ENCODE results near the gene ELFN2. TPM values are rescaled to one million over a fixed set of nuclear protein-coding genes. Genes with fewer than 3 reads are reported as not detected.
"Not testable (repeated sequence)": the region's sequence is repeated elsewhere in the genome, so short reads cannot be mapped to it uniquely, and the experiment has no call there.

Gene ELFN2
- total RNA-seq, 2 experiments from 2014 or later: 0.63 to 1.8 TPM

- intact Hi-C loops (cut with micrococcal nuclease; ENCODE audit: unreplicated experiment): no loop called here
- DNase-seq (ENCODE audit: low spot score): no peak
- no peak for TF ChIP-seq EZH2phosphoT487 (IDR thresholded peaks at IDR 0.05; ENCODE audit: borderline replicate concordance, low read depth, low read length)
- TF ChIP-seq CTCF (conservative IDR thresholded peaks at IDR 0.05; ENCODE audit: low read length): no peak
- H3K4me2 ChIP-seq (ENCODE audit: low read length): no peak overlapping the region
- H3K4me3 ChIP-seq (ENCODE audit: low read depth, low read length, poor library complexity, severe bottlenecking): no peak overlapping the region
- no peaks in the 10 kb centered on the region for H3K36me3 ChIP-seq (ENCODE audit: insufficient read depth, low read length)
- CTCF ChIA-PET (ENCODE audit: unreplicated experiment): no interaction called here
- no peak overlapping the region for H3K27ac ChIP-seq (ENCODE audit: low read depth, low read length, poor library complexity, severe bottlenecking)
- H3K9me2 ChIP-seq (ENCODE audit: insufficient read depth, low read length): no peaks in the 10 kb centered on the region
- BruUV-seq (replicated peaks): no TSS peak
- H3K9me3 ChIP-seq (ENCODE audit: low read length): no peaks in the 10 kb centered on the region
- no peak overlapping the region for H2AFZ ChIP-seq (ENCODE audit: low read length)
- POLR2A ChIA-PET: no interaction called here
- no peaks in the 10 kb centered on the region for H4K20me1 ChIP-seq (ENCODE audit: insufficient read depth, low read length)
- no peaks in the 10 kb centered on the region for H3K4me1 ChIP-seq (ENCODE audit: insufficient read depth, low read length, poor library complexity, severe bottlenecking)
- H3K79me2 ChIP-seq (ENCODE audit: insufficient read depth, low read depth, low read length): no peaks in the 10 kb centered on the region
Observed at GRCh38 chr22:37401401-37402183, 25.7 kb downstream of the ELFN2 start.

GRCh38 chr22:37400719-37401118 is 26.6 kb downstream of the ELFN2 start:
- no peak overlapping the region for H3K4me2 ChIP-seq (ENCODE audit: low read length)
- ChIA-PET CTCF (ENCODE audit: unreplicated experiment) (no interaction called here), POLR2A (no interaction called here)
- DNase-seq (ENCODE audit: low spot score): no peak
- H3K36me3 ChIP-seq (ENCODE audit: insufficient read depth, low read length): no peaks in the 10 kb centered on the region
- no peaks in the 10 kb centered on the region for H3K4me1 ChIP-seq (ENCODE audit: insufficient read depth, low read length, poor library complexity, severe bottlenecking)
- no TSS peak for BruUV-seq (replicated peaks)
- no peaks in the 10 kb centered on the region for H4K20me1 ChIP-seq (ENCODE audit: insufficient read depth, low read length)
- TF ChIP-seq CTCF (conservative IDR thresholded peaks at IDR 0.05; ENCODE audit: low read length) (no peak), EZH2phosphoT487 (IDR thresholded peaks at IDR 0.05; ENCODE audit: borderline replicate concordance, low read depth, low read length) (no peak)
- no peak overlapping the region for H3K27ac ChIP-seq (ENCODE audit: low read depth, low read length, poor library complexity, severe bottlenecking)
- no peaks in the 10 kb centered on the region for H3K9me3 ChIP-seq (ENCODE audit: low read length)
- no peaks in the 10 kb centered on the region for H3K79me2 ChIP-seq (ENCODE audit: insufficient read depth, low read depth, low read length)
- H3K4me3 ChIP-seq (ENCODE audit: low read depth, low read length, poor library complexity, severe bottlenecking): no peak overlapping the region
- intact Hi-C loops (cut with micrococcal nuclease; ENCODE audit: unreplicated experiment): no loop called here
- H3K9me2 ChIP-seq (ENCODE audit: insufficient read depth, low read length): no peaks in the 10 kb centered on the region
- no peak overlapping the region for H2AFZ ChIP-seq (ENCODE audit: low read length)

GRCh38 chr22:37399457-37399856 is 27.8 kb downstream of the ELFN2 start:
- H3K79me2 ChIP-seq (ENCODE audit: insufficient read depth, low read depth, low read length); H4K20me1 ChIP-seq (ENCODE audit: insufficient read depth, low read length); BruUV-seq (replicated peaks); H3K4me3 ChIP-seq (ENCODE audit: low read depth, low read length, poor library complexity, severe bottlenecking); H3K4me2 ChIP-seq (ENCODE audit: low read length); CTCF ChIA-PET (ENCODE audit: unreplicated experiment); DNase-seq (ENCODE audit: low spot score); H3K9me2 ChIP-seq (ENCODE audit: insufficient read depth, low read length); H3K9me3 ChIP-seq (ENCODE audit: low read length); H2AFZ ChIP-seq (ENCODE audit: low read length); intact Hi-C loops (cut with micrococcal nuclease; ENCODE audit: unreplicated experiment); H3K27ac ChIP-seq (ENCODE audit: low read depth, low read length, poor library complexity, severe bottlenecking); H3K36me3 ChIP-seq (ENCODE audit: insufficient read depth, low read length); H3K4me1 ChIP-seq (ENCODE audit: insufficient read depth, low read length, poor library complexity, severe bottlenecking): not testable (repeated sequence)
- POLR2A ChIA-PET: interaction anchor here (0.6 kb wide), 1 partner anchor 84 kb away, joined by 3 read pairs; no protein-coding TSS in a partner anchor

Measured in OCI-LY7 (cell line).